GM12872 (cell line): ENCODE measurements around the gene ETNK1.

Experiments
- TF ChIP-seq, protein P1 (sequence below): IDR thresholded peaks from 3 replicates; pipeline ENCODE4 v1.5.1; 2011; ENCODE audit warnings: low read depth, mild to moderate bottlenecking, low read length, moderate library complexity; ENCODE audit not compliant: insufficient read depth

The ETNK1 gene

GRCh38 chr12:22640851-22641250, 15.9 kb downstream of the ETNK1 start:
- TF ChIP-seq, protein P1, sequence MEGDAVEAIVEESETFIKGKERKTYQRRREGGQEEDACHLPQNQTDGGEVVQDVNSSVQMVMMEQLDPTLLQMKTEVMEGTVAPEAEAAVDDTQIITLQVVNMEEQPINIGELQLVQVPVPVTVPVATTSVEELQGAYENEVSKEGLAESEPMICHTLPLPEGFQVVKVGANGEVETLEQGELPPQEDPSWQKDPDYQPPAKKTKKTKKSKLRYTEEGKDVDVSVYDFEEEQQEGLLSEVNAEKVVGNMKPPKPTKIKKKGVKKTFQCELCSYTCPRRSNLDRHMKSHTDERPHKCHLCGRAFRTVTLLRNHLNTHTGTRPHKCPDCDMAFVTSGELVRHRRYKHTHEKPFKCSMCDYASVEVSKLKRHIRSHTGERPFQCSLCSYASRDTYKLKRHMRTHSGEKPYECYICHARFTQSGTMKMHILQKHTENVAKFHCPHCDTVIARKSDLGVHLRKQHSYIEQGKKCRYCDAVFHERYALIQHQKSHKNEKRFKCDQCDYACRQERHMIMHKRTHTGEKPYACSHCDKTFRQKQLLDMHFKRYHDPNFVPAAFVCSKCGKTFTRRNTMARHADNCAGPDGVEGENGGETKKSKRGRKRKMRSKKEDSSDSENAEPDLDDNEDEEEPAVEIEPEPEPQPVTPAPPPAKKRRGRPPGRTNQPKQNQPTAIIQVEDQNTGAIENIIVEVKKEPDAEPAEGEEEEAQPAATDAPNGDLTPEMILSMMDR, result no peak

GRCh38 chr12:22641353-22642053, 16.5 kb downstream of the ETNK1 start:
- TF ChIP-seq, protein P1, result no peak

- TF ChIP-seq, protein P1, result no peak
Observed at GRCh38 chr12:22648668-22649067, 23.7 kb downstream of the ETNK1 start.

DNA sequence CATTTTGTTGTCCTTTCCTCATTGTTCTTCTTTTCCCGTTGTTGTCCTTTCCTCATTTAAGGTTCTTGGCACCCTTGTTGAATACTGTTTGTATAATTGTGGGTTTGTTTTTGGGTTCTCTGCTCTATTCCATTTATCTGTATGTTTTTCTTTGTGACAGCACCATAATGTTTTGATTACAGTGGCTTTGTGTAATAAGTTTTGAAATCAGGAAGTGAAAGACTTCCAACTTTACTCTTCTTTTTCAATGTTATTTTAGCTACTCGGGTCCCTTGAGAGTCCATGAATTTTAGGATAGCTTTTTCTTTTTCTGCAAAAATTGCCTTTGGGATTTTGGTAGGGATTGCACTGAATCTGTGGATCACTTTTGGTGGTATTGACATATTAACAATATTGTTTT, 28.1 kb downstream of the ETNK1 start:
- TF ChIP-seq, protein P1, result no peak

- TF ChIP-seq, protein P1, result no peak
Observed at GRCh38 chr12:22653791-22654190, 28.8 kb downstream of the ETNK1 start.

DNA sequence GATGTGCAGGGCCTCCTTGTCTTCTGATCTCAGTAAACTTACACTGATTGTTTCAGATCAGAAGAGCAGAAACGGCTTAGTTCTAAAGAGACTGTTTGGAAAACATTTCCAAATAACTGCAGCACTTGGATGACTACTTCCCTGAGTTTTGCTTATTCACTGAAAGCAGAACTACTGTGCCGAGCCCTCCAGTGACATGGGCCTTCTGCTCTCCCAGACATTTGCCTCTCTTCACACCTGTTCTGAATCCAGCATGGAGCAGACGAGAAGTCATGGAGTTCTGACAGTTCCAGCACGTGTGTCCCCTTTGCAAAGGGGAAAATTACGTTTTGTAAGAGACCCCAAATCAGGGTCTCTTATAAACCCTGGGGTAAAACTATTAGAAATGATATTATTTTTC, 31.4 kb downstream of the ETNK1 start:
- TF ChIP-seq, protein P1, result no peak

- TF ChIP-seq, protein P1, result no peak
Observed at GRCh38 chr12:22656831-22657230, 31.9 kb downstream of the ETNK1 start.
